ENCODE measurements around the gene OOSP4B. TPM values are rescaled to one million over a fixed set of nuclear protein-coding genes. Genes with fewer than 3 reads are reported as not detected.
"Not testable (repeated sequence)": the region's sequence is repeated elsewhere in the genome, so short reads cannot be mapped to it uniquely, and the experiment has no call there.

Gene OOSP4B
- polyA plus RNA-seq, 1 donor (not counting 4 experiments of a cell fraction or from before 2014, with no cell fraction given) = not detected

GRCh38 chr11:59981106-59981770, 35.7 kb upstream of the OOSP4B start:
- Histone ChIP-seq H3K9me1 (ENCODE audit: control insufficient read depth, extremely low read depth, insufficient read depth, low read length) (no peaks in the 10 kb centered on the region), H2AFZ (ENCODE audit: control insufficient read depth, low read length) (no peak overlapping the region), H3K79me2 (ENCODE audit: control insufficient read depth, insufficient read depth, low read length) (no peaks in the 10 kb centered on the region), H3K9me3 (ENCODE audit: control insufficient read depth, low read depth, low read length) (no peaks in the 10 kb centered on the region), H3K27me3 (ENCODE audit: control insufficient read depth, extremely low read depth, insufficient read depth, low read length) (no peaks in the 10 kb centered on the region), H4K20me1 (ENCODE audit: control insufficient read depth, extremely low read depth, insufficient read depth, low read length) (no peaks in the 10 kb centered on the region), H3K4me1 (ENCODE audit: control insufficient read depth, extremely low read depth, insufficient read depth, low read length) (no peaks in the 10 kb centered on the region), H3K4me3 (ENCODE audit: control insufficient read depth in 2 of 3, extremely low read depth in 1 of 3, insufficient read depth in 2 of 3, low read depth in 1 of 3, low read length in 3 of 3) (no peak overlapping the region), H3K4me2 (ENCODE audit: control insufficient read depth, extremely low read depth, insufficient read depth, low read depth, low read length) (no peak overlapping the region), H3K9ac (ENCODE audit: control insufficient read depth, extremely low read depth, insufficient read depth, low read length) (no peak overlapping the region), H3K36me3 (ENCODE audit: control insufficient read depth in 2 of 2, extremely low read depth in 1 of 2, insufficient read depth in 2 of 2, low read length in 2 of 2) (no peaks in the 10 kb centered on the region), H3K27ac (ENCODE audit: control insufficient read depth, insufficient read depth, low read length) (no peak overlapping the region)
- no peak for FAIRE-seq
- no peak for DNase-seq (ENCODE audit: low read depth, low spot score)
- TF ChIP-seq CTCF (optimal IDR thresholded peaks at IDR 0.05 in 1 of 3, IDR thresholded peaks at IDR 0.05 in 1 of 3, conservative IDR thresholded peaks at IDR 0.05 in 1 of 3; ENCODE audit: extremely low read depth in 1 of 3, insufficient read depth in 2 of 3, low read length in 3 of 3) (no peak), EZH2 (IDR thresholded peaks at IDR 0.05; ENCODE audit: low read length) (no peak)
- dilution Hi-C loops (cut with MboI; ENCODE audit: extremely low pct_ligation_motif_present, low sequenced_read_pairs) = no loop called here

- H2AFZ ChIP-seq (ENCODE audit: control insufficient read depth, low read length); H3K9me1 ChIP-seq (ENCODE audit: control insufficient read depth, extremely low read depth, insufficient read depth, low read length); dilution Hi-C loops (cut with MboI; ENCODE audit: extremely low pct_ligation_motif_present, low sequenced_read_pairs); H3K4me1 ChIP-seq (ENCODE audit: control insufficient read depth, extremely low read depth, insufficient read depth, low read length); H3K36me3 ChIP-seq (ENCODE audit: control insufficient read depth in 2 of 2, extremely low read depth in 1 of 2, insufficient read depth in 2 of 2, low read length in 2 of 2); DNase-seq (ENCODE audit: low read depth, low spot score); H3K79me2 ChIP-seq (ENCODE audit: control insufficient read depth, insufficient read depth, low read length); H4K20me1 ChIP-seq (ENCODE audit: control insufficient read depth, extremely low read depth, insufficient read depth, low read length); H3K4me3 ChIP-seq (ENCODE audit: control insufficient read depth in 2 of 3, extremely low read depth in 1 of 3, insufficient read depth in 2 of 3, low read depth in 1 of 3, low read length in 3 of 3); H3K9me3 ChIP-seq (ENCODE audit: control insufficient read depth, low read depth, low read length); H3K27me3 ChIP-seq (ENCODE audit: control insufficient read depth, extremely low read depth, insufficient read depth, low read length); H3K9ac ChIP-seq (ENCODE audit: control insufficient read depth, extremely low read depth, insufficient read depth, low read length); FAIRE-seq; H3K27ac ChIP-seq (ENCODE audit: control insufficient read depth, insufficient read depth, low read length); H3K4me2 ChIP-seq (ENCODE audit: control insufficient read depth, extremely low read depth, insufficient read depth, low read depth, low read length): not testable (repeated sequence)
Measured at GRCh38 chr11:59982037-59982436, 34.9 kb upstream of the OOSP4B start.

- H2AFZ ChIP-seq (ENCODE audit: control insufficient read depth, low read length) = no peak overlapping the region
- H4K20me1 ChIP-seq (ENCODE audit: control insufficient read depth, extremely low read depth, insufficient read depth, low read length) = no peaks in the 10 kb centered on the region
- H3K4me1 ChIP-seq (ENCODE audit: control insufficient read depth, extremely low read depth, insufficient read depth, low read length) = no peaks in the 10 kb centered on the region
- H3K27me3 ChIP-seq (ENCODE audit: control insufficient read depth, extremely low read depth, insufficient read depth, low read length) = no peaks in the 10 kb centered on the region
- dilution Hi-C loops (cut with MboI; ENCODE audit: extremely low pct_ligation_motif_present, low sequenced_read_pairs) = no loop called here
- H3K9me1 ChIP-seq (ENCODE audit: control insufficient read depth, extremely low read depth, insufficient read depth, low read length) = no peaks in the 10 kb centered on the region
- H3K4me2 ChIP-seq (ENCODE audit: control insufficient read depth, extremely low read depth, insufficient read depth, low read depth, low read length) = no peak overlapping the region
- H3K79me2 ChIP-seq (ENCODE audit: control insufficient read depth, insufficient read depth, low read length) = no peaks in the 10 kb centered on the region
- H3K4me3 ChIP-seq (ENCODE audit: control insufficient read depth in 2 of 3, extremely low read depth in 1 of 3, insufficient read depth in 2 of 3, low read depth in 1 of 3, low read length in 3 of 3) = no peak overlapping the region
- H3K9ac ChIP-seq (ENCODE audit: control insufficient read depth, extremely low read depth, insufficient read depth, low read length) = no peak overlapping the region
- no peak overlapping the region for H3K27ac ChIP-seq (ENCODE audit: control insufficient read depth, insufficient read depth, low read length)
- DNase-seq (ENCODE audit: low read depth, low spot score) = no peak
- TF ChIP-seq EZH2 (IDR thresholded peaks at IDR 0.05; ENCODE audit: low read length) (no peak), CTCF (optimal IDR thresholded peaks at IDR 0.05 in 1 of 3, IDR thresholded peaks at IDR 0.05 in 1 of 3, conservative IDR thresholded peaks at IDR 0.05 in 1 of 3; ENCODE audit: extremely low read depth in 1 of 3, insufficient read depth in 2 of 3, low read length in 3 of 3) (no peak)
- FAIRE-seq = no peak
- H3K36me3 ChIP-seq (ENCODE audit: control insufficient read depth in 2 of 2, extremely low read depth in 1 of 2, insufficient read depth in 2 of 2, low read length in 2 of 2) = no peaks in the 10 kb centered on the region
- no peaks in the 10 kb centered on the region for H3K9me3 ChIP-seq (ENCODE audit: control insufficient read depth, low read depth, low read length)
Measured at GRCh38 chr11:59983212-59983611, 33.8 kb upstream of the OOSP4B start.
